ENCODE data around the gene ZNF598.
A peak's percentile ranks its signal among the peaks of the same experiment; 100 is the strongest.

ZNF598 gene

GRCh38 chr16:2005646-2006045 is 4.0 kb downstream of the ZNF598 start:
- no peak for DNase-seq

- DNase-seq: no peak
Measured at GRCh38 chr16:2004795-2005517, 4.7 kb downstream of the ZNF598 start.

GRCh38 chr16:2003827-2004641 is 5.6 kb downstream of the ZNF598 start:
- peak; percentile 88 for DNase-seq

GRCh38 chr16:2003231-2003826 is 6.3 kb downstream of the ZNF598 start:
- no peak for DNase-seq

GRCh38 chr16:2002406-2003230 is 7.0 kb downstream of the ZNF598 start:
- no peak for DNase-seq

GRCh38 chr16:2001456-2002355 is 7.9 kb downstream of the ZNF598 start:
- DNase-seq: no peak

GRCh38 chr16:2001035-2001434 is 8.6 kb downstream of the ZNF598 start:
- no peak for DNase-seq

- DNase-seq: no peak
Measured at GRCh38 chr16:1999866-2000514, 9.6 kb downstream of the ZNF598 start.

- no peak for DNase-seq
Measured at GRCh38 chr16:1998852-1999801, 10.5 kb downstream of the ZNF598 start.

GRCh38 chr16:1998360-1998835 is 11.2 kb downstream of the ZNF598 start:
- no peak for DNase-seq

GRCh38 chr16:1997494-1998359 is 11.9 kb downstream of the ZNF598 start:
- DNase-seq: no peak

GRCh38 chr16:1993731-1994131 is 15.9 kb downstream of the ZNF598 start:
- no peak for DNase-seq

- DNase-seq: no peak
Measured at GRCh38 chr16:1992704-1993317, 16.8 kb downstream of the ZNF598 start.

- DNase-seq: peak; percentile 99
Measured at GRCh38 chr16:1991948-1992703, 17.5 kb downstream of the ZNF598 start.

- no peak for DNase-seq
Measured at GRCh38 chr16:1991588-1991947, 18.1 kb downstream of the ZNF598 start.

- DNase-seq: peak; percentile 70
Measured at GRCh38 chr16:1991135-1991551, 18.5 kb downstream of the ZNF598 start.

GRCh38 chr16:1990351-1991134 is 19.1 kb downstream of the ZNF598 start:
- peak; percentile 59 for DNase-seq
